A673 (cell line): ENCODE results near the gene SAA4. TPM values are rescaled to one million over a fixed set of nuclear protein-coding genes. Genes with fewer than 3 reads are reported as not detected.

Source experiments
- Bru-seq: library from RNA; stranded (reverse); fragments of 400-500 nt; gene quantifications from one replicate; lab custom pipeline; 2021; lab: Mats Ljungman, UMichigan
- BruChase-seq, 2 experiments: library from RNA; stranded (reverse); fragments of 400-500 nt; gene quantifications; one replicate each; lab custom pipeline; 2021; lab: Mats Ljungman, UMichigan
- BruUV-seq: library from RNA; stranded (reverse); fragments of 400-500 nt; replicated peaks from 2 replicates; lab custom pipeline; 2021; lab: Mats Ljungman, UMichigan
- CTCF ChIA-PET: fragments of 300-600 bp; sonication (Branson Sonifier 250); formaldehyde crosslinking; loops from one replicate; lab custom pipeline; 2022; ENCODE audit warnings: antibody characterized with exemption; lab: Charles Lee
- POLR2A ChIA-PET: fragments of 300-600 bp; sonication (Branson Sonifier 250); formaldehyde crosslinking; loops from one replicate; lab custom pipeline; 2022; ENCODE audit warnings: antibody characterized with exemption; ENCODE audit not compliant: low non-redundant PET; lab: Charles Lee
- DNase-seq: peaks from one replicate; pipeline ENCODE4 v3.0.0-alpha.2; 2015; ENCODE audit warnings: low spot score
- H3K27ac ChIP-seq: fragments of 200-600 bp; sonication (generic); 2 replicates; pipeline ENCODE4 v1.5.1; 2016; ENCODE audit warnings: mixed run types, low read depth, mild to moderate bottlenecking, mixed read lengths, antibody characterized with exemption, low read length; ENCODE audit not compliant: poor library complexity, severe bottlenecking
- H3K27me3 ChIP-seq: fragments of 200-600 bp; sonication (generic); replicated peaks from 2 replicates; pipeline ENCODE4 v1.6.1; 2017; ENCODE audit warnings: mixed run types, low read depth, mild to moderate bottlenecking, mixed read lengths, antibody characterized with exemption, low read length; ENCODE audit not compliant: insufficient read depth, poor library complexity
- H3K36me3 ChIP-seq: fragments of 200-600 bp; sonication (generic); 2 replicates; pipeline ENCODE4 v1.6.1; 2016; ENCODE audit warnings: mixed run types, mild to moderate bottlenecking, mixed read lengths, antibody characterized with exemption, low read length; ENCODE audit not compliant: insufficient read depth, poor library complexity, severe bottlenecking
- H3K4me1 ChIP-seq: fragments of 200-600 bp; sonication (generic); 2 replicates; pipeline ENCODE4 v1.6.1; 2017; ENCODE audit warnings: mixed run types, mild to moderate bottlenecking, mixed read lengths, antibody characterized with exemption, low read length; ENCODE audit not compliant: insufficient read depth, poor library complexity, severe bottlenecking
- H3K4me3 ChIP-seq: fragments of 200-600 bp; sonication (generic); 2 replicates; pipeline ENCODE4 v1.5.1; 2016; ENCODE audit warnings: low read depth, mixed run types, mild to moderate bottlenecking, mixed read lengths, low read length; ENCODE audit not compliant: poor library complexity, severe bottlenecking
- H3K9me3 ChIP-seq: fragments of 200-600 bp; sonication (generic); 2 replicates; pipeline ENCODE4 v1.6.1; 2016; ENCODE audit warnings: mixed run types, low read depth, mild to moderate bottlenecking, mixed read lengths, antibody characterized with exemption, low read length; ENCODE audit not compliant: poor library complexity, severe bottlenecking
- CTCF ChIP-seq: fragments of 300-800, 200-600 bp; sonication (generic); conservative IDR thresholded peaks from 2 replicates; pipeline ENCODE4 v1.5.1; 2017; ENCODE audit warnings: low read depth, mild to moderate bottlenecking, antibody characterized with exemption, low read length, moderate library complexity, mixed read lengths
- EZH2 ChIP-seq: fragments of 200-600 bp; sonication (generic); IDR thresholded peaks from 2 replicates; pipeline ENCODE4 v1.6.1; 2017; ENCODE audit warnings: borderline replicate concordance, low read depth, mild to moderate bottlenecking, mixed read lengths, antibody characterized with exemption, low read length; ENCODE audit not compliant: poor library complexity, severe bottlenecking
- intact Hi-C: fragments of 100-400 bp; cut with micrococcal nuclease; formaldehyde crosslinking; loops from one replicate; pipeline ENCODE4 v1.10.0; 2022; ENCODE audit not compliant: unreplicated experiment
- long read RNA-seq: library from polyadenylated mRNA; stranded (forward); transcript quantifications from one replicate; pipeline ENCODE4 v2.0.0, GENCODE V29; 2022
- total RNA-seq: library from RNA; stranded (reverse); gene quantifications from 2 replicates; pipeline ENCODE4 v1.2.3, GENCODE V29; 2021

The SAA4 gene, protein sequence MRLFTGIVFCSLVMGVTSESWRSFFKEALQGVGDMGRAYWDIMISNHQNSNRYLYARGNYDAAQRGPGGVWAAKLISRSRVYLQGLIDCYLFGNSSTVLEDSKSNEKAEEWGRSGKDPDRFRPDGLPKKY
- total RNA-seq (not detected in 2 replicates), Bru-seq, nascent RNA (not detected), BruChase-seq, experiment 1, labeled RNA remaining after a 2-hour chase (percentile 31 among the genes with signal in this experiment), BruChase-seq, experiment 2, labeled RNA remaining after a 6-hour chase (percentile 16 among the genes with signal in this experiment)
- long read RNA-seq: 0 reads

DNA sequence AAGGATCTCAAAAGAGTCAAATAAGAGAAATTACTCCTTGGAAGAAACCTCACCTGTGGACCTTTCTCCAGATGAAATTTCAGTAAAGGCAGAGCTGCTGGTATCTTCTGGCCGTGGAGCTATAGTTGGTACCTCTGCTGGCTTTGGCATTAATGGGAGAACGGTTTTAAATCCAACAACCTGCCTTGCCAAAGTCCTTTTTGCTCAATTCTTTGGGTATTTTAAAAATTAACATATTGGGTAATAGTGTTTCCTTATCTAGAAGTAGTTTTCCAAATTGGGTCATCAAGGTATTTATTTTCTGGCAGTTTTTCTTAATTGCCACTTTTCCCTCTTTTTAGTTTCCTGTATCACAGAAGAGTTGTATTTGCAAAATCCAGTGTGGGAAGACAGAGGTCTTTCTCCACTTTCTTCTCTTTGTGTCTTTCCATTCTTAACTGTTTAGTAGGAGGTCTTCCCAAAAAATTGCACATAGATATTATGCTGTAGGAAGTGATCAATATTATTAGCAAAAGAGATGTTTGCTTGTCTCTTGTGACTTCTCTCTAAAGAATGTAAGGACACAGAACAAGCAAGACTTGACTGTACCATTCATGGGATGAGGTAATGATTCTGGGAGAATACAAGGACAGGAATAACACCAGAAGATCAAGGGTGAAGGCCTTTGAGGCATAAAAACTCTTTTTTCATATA lies at the start of gene SAA4:
SAA4 (minus strand) TSS at position 139 of the 693 bp plus-strand sequence. CDS start 876 bp downstream, outside the sequence.
- no peak for TF ChIP-seq CTCF
- TF ChIP-seq EZH2: no peak

DNA sequence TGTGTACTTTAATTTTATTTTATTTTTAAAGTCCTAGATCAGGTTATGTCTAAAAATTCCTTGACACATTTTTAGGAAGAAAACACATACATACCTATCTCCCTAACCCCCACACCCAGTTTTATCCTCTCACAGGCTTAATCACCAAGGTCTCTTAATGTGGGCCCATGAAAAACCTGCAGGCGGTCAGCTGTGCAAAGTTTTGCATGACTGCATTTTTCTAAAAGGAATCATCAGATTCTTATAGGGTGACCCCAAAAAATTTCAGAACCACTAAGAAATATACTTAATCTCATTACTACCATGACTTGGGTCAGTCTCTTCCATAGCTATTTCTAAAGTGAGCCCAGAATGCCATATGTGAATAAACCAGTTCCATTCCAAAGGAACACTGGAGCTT lies 49.2 kb upstream of the SAA4 start:
- peaks cover 19% of the 10 kb centered on the region for H3K36me3 ChIP-seq
- TF ChIP-seq EZH2 (no peak), CTCF (no peak)
- CTCF ChIA-PET: no interaction called here

More for the DNA sequence above, at the start of gene SAA4:
- DNase-seq: no peak
- H3K27me3 ChIP-seq: peaks cover 27% of the 10 kb centered on the region
- intact Hi-C loops: no loop called here
- BruUV-seq: no TSS peak
- no peak within 1 kb of the TSS for H3K27ac ChIP-seq
- no peak within 1 kb of the TSS for H3K4me3 ChIP-seq
- no peaks in the 10 kb centered on the region for H3K9me3 ChIP-seq
- H3K36me3 ChIP-seq: no peaks in the 10 kb centered on the region
- H3K4me1 ChIP-seq: no peaks in the 10 kb centered on the region
- ChIA-PET POLR2A (no interaction called here), CTCF (no interaction called here)

GRCh38 chr11:18282626-18283025 lies 46.0 kb upstream of the SAA4 start:
- H3K27ac ChIP-seq: no peak overlapping the region
- H3K9me3 ChIP-seq: no peaks in the 10 kb centered on the region
- no peak for TF ChIP-seq CTCF
- TF ChIP-seq EZH2: no peak
- CTCF ChIA-PET: no interaction called here
- H3K4me1 ChIP-seq: no peaks in the 10 kb centered on the region
- DNase-seq: no peak
- POLR2A ChIA-PET: no interaction called here
- no TSS peak for BruUV-seq
- no peak overlapping the region for H3K4me3 ChIP-seq
- intact Hi-C loops: no loop called here
- H3K27me3 ChIP-seq: no peaks in the 10 kb centered on the region
- peaks cover 14% of the 10 kb centered on the region for H3K36me3 ChIP-seq

More for the DNA sequence above, 49.2 kb upstream of the SAA4 start:
- no TSS peak for BruUV-seq
- H3K27me3 ChIP-seq: no peaks in the 10 kb centered on the region
- H3K4me1 ChIP-seq: no peaks in the 10 kb centered on the region
- no peak for DNase-seq
- POLR2A ChIA-PET: interaction anchor here (0.6 kb wide), 1 partner anchor 67 kb away, joined by 3 read pairs; no protein-coding TSS in a partner anchor
- intact Hi-C loops: no loop called here
- no peak overlapping the region for H3K4me3 ChIP-seq
- H3K27ac ChIP-seq: no peak overlapping the region
- H3K9me3 ChIP-seq: no peaks in the 10 kb centered on the region
